ENCODE results near the gene WDR70.
"Not testable (repeated sequence)": the region's sequence is repeated elsewhere in the genome, so short reads cannot be mapped to it uniquely, and the experiment has no call there.

The WDR70 gene

DNA sequence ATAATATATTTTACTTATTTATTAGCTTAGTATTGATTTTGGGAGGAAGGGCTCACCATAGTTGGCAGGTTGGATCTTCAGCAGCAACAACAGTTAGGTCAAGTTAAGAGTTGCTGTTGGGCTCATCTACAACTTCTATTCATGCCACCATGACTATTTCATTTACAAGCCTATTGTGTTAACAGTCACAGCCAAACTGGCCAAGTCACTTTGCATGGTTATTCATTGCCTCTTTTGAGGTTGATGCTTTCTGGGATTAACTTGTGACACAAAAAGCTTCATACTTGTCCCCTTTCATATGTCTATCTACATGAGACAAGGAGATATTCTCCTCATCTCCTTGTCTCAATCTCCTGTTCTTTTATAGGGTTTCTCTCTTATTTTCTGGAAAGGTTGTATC lies 98.3 kb downstream of the WDR70 start:
- no peak overlapping the region for H3K4me3 ChIP-seq (ENCODE audit: low read depth, low read length)
- TF ChIP-seq, protein P1, sequence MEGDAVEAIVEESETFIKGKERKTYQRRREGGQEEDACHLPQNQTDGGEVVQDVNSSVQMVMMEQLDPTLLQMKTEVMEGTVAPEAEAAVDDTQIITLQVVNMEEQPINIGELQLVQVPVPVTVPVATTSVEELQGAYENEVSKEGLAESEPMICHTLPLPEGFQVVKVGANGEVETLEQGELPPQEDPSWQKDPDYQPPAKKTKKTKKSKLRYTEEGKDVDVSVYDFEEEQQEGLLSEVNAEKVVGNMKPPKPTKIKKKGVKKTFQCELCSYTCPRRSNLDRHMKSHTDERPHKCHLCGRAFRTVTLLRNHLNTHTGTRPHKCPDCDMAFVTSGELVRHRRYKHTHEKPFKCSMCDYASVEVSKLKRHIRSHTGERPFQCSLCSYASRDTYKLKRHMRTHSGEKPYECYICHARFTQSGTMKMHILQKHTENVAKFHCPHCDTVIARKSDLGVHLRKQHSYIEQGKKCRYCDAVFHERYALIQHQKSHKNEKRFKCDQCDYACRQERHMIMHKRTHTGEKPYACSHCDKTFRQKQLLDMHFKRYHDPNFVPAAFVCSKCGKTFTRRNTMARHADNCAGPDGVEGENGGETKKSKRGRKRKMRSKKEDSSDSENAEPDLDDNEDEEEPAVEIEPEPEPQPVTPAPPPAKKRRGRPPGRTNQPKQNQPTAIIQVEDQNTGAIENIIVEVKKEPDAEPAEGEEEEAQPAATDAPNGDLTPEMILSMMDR (IDR thresholded peaks at IDR 0.05; ENCODE audit: low read depth, low read length): no peak

DNA sequence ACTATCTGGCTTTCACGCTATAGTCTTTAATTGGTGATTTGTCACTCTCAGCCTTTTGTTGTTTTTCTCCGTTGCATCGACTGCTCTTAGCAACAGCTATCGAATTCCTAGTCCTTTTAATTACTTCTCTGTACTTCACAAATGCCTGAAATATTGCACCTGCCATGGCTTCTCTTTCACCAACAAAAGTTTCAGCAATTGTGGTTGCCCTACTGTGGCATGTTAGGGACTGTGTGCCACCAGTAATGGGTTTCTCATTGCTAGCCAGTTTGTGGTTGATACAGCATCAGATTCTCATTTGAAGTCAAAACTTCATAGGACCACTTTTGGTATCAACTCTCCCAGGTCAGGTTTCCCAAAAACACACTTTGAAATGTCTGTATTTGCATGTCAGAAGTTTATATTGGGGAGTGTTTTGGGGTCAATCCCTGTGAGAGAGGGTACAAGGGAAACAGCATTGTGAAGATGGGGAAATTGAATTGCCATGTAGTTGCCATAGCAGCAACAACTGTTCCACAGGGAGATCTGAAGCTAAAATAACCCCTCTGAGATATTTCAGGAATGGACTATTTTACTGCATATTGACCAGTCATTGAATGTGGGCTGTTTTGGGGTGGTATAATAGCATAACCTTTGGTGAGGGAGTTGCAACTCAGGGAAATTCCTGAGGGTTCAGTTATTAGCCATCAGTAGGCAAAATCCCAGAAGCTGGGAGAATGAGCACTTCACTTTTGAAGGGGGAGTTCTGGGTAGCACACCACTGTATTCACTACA lies 99.2 kb downstream of the WDR70 start:
- H3K4me3 ChIP-seq (ENCODE audit: low read depth, low read length): no peak overlapping the region
- TF ChIP-seq, protein P1 (IDR thresholded peaks at IDR 0.05; ENCODE audit: low read depth, low read length): no peak

DNA sequence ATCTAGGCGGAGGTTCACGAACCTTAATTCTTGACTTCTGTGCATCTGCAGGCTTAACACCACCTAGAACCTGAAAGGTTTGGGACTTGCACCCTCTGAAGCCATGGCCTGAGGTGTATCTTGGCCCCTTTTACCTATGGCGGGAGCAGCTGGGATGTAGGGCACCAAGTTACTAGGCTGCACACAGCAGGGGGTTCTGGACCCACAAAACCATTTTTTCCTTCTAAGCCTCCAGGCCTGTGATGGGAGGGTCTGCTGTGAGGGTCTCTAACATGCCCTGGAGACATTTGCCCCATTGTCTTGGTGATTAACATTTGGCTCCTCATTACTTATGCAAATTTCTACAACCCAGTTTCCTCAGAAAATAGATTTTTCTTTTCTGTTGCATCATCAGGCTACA lies 102.3 kb downstream of the WDR70 start:
- not testable (repeated sequence) for H3K4me3 ChIP-seq (ENCODE audit: low read depth, low read length)

DNA sequence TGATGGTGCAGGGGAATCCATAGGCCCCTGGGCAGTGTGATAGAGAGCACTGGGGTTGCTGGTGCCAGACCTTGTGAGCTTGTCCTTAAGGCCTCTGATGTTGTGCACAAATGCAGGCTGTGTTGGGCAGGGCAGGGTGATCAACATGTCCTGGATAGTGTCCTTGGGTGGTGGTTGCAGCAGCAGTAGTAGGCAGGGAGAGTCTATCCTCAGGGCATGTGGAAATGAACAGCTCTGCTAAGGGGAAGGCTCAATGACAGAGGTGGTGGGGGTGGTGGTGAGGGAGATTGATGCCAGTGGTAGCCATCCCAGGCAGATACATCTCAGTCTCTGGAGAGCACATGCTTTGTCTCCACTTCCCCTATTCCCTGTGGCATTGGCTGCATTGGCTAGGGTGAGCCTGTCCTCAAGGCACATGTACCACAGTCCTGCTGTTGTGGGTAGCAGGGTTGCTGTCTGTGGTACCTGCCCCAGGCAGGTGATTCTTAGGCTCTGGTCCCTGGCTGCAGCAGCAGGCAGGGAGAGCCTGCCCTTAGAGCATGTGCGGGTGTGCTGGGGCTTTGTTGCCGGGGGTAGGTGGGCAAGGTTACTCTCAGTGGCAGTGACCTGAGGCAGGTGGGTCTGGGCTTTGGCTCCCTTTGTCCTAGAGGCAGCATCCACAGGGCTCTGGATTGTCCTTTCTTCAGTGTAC lies 111.1 kb downstream of the WDR70 start:
- TF ChIP-seq, protein P1 (IDR thresholded peaks at IDR 0.05; ENCODE audit: low read depth, low read length): no peak
- H3K4me3 ChIP-seq (ENCODE audit: low read depth, low read length): no peak overlapping the region

DNA sequence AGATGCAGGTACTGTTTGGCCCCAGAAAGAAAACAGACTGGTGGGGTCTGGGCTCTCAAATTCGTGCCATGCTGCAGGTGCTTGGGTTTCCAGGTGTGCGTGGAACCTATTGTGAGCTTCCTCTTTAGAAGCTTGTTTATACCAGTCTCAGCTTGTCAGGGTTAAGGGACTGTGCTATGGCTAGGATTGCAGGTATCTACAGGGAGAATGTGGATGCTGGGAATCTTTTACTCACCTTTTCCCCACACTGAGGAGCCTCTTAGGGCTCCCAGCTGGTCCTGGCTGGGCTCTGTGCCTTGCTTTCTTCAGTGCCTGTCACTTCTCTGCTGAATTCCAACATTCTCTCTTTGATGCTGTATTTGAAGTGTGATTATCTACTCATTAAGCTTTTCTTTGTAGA lies 111.8 kb downstream of the WDR70 start:
- H3K4me3 ChIP-seq (ENCODE audit: low read depth, low read length): no peak overlapping the region
- TF ChIP-seq, protein P1 (IDR thresholded peaks at IDR 0.05; ENCODE audit: low read depth, low read length): no peak

DNA sequence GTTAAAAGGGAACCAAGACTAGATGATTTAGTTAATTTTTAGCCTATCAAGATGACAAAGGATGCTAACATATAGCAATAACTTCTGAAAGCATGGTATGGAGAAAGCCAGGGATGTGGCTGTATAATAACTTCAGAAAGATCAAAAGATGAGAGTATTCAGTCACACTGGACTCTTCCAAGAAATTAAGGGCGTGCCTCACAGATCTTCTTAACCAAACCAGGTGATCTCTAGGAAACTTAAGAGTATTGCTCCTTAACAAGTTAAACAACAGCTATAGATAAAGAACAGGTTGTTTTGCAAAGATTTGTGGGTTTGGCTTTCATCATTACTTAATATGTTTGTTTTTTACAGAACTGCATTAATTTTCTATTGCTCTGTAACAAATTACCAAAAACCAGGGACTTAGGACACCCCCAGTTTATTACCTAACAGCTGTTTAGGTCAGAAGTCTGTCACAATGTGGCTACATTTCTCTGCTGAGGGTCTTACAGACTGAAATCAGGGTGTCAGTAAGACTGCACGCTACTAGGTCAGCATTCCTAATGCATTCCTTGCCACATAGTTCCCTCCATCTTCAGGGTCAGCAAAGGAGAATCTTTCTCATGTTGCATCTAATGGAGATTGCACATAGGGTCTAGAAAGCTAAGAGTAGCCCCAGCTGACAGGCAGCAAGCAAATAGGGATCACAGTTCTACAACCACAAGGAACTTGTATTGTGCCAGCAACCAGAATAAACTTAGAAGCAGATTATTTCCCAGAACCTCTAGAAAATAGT lies 113.8 kb downstream of the WDR70 start:
- TF ChIP-seq, protein P1 (IDR thresholded peaks at IDR 0.05; ENCODE audit: low read depth, low read length): no peak

DNA sequence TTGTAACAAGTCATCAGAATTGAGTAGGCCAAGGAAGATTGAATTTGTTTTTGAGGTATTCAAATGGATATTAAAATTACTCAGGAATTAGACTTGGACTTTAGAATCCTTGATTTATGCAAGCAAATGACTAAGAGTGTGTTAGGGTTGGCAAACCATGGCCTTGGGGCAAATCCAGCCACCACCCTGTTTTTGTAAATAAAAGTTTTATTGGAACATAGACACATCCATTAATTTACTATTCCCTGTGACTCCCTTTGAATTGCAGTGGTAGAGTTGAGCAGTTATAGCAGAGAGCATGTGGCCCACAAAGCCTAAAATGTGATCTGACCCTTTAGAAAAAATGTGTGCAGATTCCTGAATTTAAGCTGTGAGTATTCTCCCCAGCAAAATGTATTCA lies 115.6 kb downstream of the WDR70 start:
- H3K4me3 ChIP-seq (ENCODE audit: low read depth, low read length): no peak overlapping the region
- TF ChIP-seq, protein P1 (IDR thresholded peaks at IDR 0.05; ENCODE audit: low read depth, low read length): no peak

More for the DNA sequence above, 113.8 kb downstream of the WDR70 start:
- H3K4me3 ChIP-seq (ENCODE audit: low read depth, low read length): no peak overlapping the region
